ENCODE results near the gene BRD3OS.

Gene BRD3OS

DNA sequence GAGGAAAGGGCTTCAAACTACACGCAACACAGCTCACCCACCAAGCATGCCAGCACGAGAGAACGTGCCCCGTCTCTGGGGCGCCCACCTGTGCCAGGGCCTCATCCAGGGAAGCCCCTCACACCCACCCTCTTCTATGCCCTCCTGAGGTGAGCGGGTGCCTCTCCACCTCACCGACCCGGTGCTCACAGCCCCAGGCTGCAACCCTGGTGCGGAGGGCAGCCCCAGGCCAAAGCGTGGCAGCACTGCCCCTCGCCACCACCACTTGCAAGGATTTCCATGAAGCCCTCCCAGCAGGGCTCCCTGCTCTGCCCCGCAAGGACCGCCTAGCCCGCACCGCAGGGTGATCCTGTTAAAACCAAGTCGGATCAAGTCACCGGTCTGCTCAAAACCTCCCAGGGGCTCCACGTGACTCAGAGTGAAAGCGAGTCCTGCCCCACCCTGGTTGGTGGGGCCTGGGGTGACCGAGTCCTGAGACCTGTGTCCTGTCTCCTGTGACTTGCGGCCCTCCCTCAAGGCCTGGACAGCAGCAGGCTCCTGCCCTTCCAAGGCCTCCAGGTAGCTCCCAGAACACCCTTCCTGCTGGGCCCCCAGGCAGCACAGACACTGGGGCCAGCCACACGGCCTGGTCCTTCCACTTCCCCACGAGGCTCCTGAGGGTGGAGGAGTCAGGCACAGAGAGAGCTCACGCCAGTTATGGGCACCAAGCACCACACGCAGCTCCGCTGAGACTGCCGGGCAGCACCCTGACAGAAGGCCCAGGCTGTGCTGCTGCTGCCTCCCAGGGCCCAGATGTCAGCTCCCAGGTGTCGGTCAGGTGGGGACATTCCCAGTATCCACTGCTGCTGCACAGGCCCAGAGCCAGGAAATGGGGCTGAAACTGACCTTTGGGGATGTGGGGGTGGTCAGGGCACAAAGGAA lies 29.9 kb downstream of the BRD3OS start:
- Mint-ChIP-seq H3K4me1 (ENCODE audit: low read depth) (peaks cover 2% of the 10 kb centered on the region), H3K27me3 (ENCODE audit: low read depth) (no peaks in the 10 kb centered on the region), H3K9me3 (no peaks in the 10 kb centered on the region), H3K4me3 (no peak overlapping the region), H3K36me3 (ENCODE audit: low read depth) (peaks cover 5% of the 10 kb centered on the region), H3K27ac (no peak overlapping the region)

DNA sequence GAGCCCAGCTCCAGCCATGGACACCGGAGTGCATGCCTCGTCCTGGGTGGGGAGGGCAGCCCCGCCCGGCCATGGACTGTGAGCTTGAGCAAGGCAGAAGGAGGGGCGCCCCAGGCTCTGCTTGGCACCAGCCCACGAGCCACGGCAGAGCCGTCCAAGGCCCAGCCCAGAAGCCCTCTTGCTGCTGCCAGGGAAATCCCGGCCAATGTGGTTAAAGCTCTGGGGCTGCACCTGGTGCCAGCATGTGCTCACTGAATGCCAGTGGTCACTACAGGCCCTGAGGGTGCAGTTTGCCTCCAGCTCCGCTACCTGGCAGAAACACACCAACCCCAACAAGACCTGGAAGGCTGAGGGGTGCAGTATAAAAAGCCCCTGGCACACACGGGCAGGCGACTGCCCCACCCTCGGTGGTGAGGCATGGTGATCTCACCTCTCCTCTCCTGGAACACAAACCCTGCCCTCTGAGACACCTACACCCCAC lies 30.7 kb downstream of the BRD3OS start:
- H3K27ac Mint-ChIP-seq, result no peak overlapping the region
- H3K9me3 Mint-ChIP-seq, result no peaks in the 10 kb centered on the region
- no peaks in the 10 kb centered on the region for H3K27me3 Mint-ChIP-seq (ENCODE audit: low read depth)
- peaks cover 4% of the 10 kb centered on the region for H3K36me3 Mint-ChIP-seq (ENCODE audit: low read depth)
- peaks cover 4% of the 10 kb centered on the region for H3K4me1 Mint-ChIP-seq (ENCODE audit: low read depth)
- H3K4me3 Mint-ChIP-seq, result no peak overlapping the region

DNA sequence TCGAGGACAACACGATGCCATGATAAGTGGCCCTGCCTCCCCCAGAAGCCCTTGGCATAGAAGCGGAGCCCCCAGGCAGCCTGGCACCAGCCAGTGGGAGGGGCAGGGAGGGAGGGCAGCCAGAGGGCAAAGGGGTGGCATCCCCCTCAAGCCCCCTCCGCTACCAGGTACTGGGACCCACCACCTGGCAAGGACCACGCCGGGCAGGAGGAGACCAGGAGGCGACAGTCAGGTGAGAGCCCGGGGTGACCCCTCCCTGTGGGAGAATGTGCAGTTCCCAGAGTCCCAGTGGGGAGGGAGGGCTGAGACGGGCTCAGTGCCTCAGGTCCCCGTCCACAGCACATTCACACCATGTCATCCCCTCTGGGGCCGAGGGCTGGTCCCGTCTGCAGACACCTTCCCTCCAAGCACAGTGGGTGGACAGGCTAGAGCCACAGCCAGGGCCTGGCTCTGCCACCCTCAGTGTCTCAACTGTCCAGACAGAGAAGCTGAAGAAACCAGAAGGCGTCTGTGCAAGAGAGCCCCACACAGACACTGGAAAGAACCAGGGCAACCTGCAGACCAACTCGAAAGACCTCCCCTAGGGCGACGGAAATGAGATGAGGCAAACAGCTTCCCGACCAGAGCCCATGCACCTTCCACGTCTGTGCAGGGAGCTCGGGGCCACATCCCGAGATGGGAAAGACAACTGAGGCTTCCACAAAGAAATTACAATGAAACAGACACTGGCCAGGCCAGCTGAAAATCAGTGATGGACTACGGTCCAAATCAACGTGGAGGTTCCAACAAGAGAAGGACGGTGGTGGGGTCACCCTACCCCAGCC lies 31.4 kb downstream of the BRD3OS start:
- no peaks in the 10 kb centered on the region for H3K36me3 Mint-ChIP-seq (ENCODE audit: low read depth)
- no peak overlapping the region for H3K4me3 Mint-ChIP-seq
- H3K27me3 Mint-ChIP-seq (ENCODE audit: low read depth), result no peaks in the 10 kb centered on the region
- H3K27ac Mint-ChIP-seq, result no peak overlapping the region
- H3K9me3 Mint-ChIP-seq, result no peaks in the 10 kb centered on the region
- peaks cover 4% of the 10 kb centered on the region for H3K4me1 Mint-ChIP-seq (ENCODE audit: low read depth)

DNA sequence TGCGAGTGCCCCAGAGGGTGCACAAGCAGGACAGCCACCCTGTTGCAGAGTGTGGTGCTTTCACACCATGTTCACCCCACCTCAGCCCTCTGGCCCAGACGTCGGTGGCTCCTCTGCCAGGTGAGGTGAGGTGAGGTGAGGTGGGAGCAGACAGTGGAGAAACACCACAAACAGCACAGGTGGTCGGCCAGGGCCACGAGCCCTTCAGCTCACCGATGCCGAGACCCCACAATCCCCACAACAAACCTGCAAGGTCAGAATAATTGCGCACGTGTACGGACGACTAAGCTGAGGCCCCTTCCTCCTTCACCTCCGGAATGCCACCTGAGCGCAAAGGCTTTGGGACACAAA lies 32.0 kb downstream of the BRD3OS start:
- H3K27me3 Mint-ChIP-seq (ENCODE audit: low read depth), result no peaks in the 10 kb centered on the region
- H3K4me3 Mint-ChIP-seq, result no peak overlapping the region
- H3K36me3 Mint-ChIP-seq (ENCODE audit: low read depth), result no peaks in the 10 kb centered on the region
- H3K4me1 Mint-ChIP-seq (ENCODE audit: low read depth), result peaks cover 4% of the 10 kb centered on the region
- H3K27ac Mint-ChIP-seq, result no peak overlapping the region
- no peaks in the 10 kb centered on the region for H3K9me3 Mint-ChIP-seq

DNA sequence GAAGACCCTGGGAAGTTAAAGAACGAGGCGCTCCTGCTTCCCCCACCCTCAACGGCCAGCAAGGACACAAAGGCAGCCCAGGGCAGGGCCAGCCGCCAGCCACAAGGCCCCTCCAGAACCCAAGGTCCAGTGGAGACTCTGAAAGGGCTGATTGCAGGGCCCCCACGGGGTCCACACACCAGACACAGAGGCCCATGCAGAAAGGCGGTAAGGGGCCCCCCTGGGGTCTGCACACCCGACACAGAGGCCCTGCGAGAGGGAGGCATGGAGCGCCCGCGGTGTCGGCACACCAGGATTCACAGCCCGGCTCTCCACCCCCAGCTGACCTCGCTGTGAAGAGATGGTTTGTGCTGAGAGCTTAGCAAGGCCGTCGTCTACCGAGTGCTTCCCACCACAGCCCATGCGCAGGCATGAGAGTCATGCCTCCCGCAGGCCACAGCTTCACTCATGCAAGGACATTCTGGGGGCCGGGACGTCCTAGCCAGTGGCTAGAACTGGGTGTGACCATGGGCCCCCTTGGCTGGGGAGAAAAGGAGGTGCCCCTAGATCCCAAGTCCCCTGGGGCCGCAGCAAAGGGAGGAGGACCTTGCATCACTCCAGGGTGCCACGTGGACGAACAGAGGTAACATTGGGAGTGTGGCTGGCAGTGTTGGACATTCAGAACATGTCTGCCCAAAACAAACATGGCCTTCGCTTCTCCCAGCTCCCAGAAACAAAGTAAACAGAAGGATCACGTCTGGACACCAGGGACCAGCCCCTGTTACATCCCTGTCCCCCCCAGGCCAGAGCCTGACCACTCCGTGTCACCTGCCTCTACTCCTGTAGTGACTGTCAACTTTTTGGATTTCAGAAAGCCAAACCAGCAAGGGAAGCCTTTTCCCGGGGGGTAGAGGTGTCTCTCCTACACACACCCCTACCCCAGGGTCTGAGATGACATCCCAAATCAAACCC lies 32.7 kb downstream of the BRD3OS start:
- Mint-ChIP-seq H3K27me3 (ENCODE audit: low read depth) (no peaks in the 10 kb centered on the region), H3K9me3 (no peaks in the 10 kb centered on the region), H3K36me3 (ENCODE audit: low read depth) (no peaks in the 10 kb centered on the region), H3K4me1 (ENCODE audit: low read depth) (peaks cover 4% of the 10 kb centered on the region), H3K4me3 (no peak overlapping the region), H3K27ac (no peak overlapping the region)

DNA sequence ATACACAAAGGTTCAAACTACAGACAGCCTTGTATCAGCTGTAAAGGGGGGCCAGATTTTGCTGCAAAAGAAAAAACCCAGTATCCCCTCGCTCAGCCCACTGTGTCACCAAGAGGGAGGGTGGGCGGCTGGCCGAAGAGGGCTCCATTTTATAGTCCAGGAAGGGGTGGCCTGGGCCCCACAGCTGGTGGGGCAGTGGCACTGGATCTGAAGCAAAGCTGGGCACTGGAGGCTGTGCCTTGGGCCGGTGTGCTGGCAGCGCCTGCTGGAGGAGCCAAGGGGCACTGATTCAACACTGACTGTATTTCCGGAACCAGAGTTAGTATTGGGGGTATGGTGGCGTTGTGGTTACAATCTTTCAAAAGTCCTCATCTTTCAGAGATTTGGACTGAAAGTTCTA lies 33.4 kb downstream of the BRD3OS start:
- Mint-ChIP-seq H3K4me3 (no peak overlapping the region), H3K27me3 (ENCODE audit: low read depth) (no peaks in the 10 kb centered on the region), H3K27ac (no peak overlapping the region), H3K4me1 (ENCODE audit: low read depth) (peaks cover 4% of the 10 kb centered on the region), H3K36me3 (ENCODE audit: low read depth) (no peaks in the 10 kb centered on the region), H3K9me3 (no peaks in the 10 kb centered on the region)

DNA sequence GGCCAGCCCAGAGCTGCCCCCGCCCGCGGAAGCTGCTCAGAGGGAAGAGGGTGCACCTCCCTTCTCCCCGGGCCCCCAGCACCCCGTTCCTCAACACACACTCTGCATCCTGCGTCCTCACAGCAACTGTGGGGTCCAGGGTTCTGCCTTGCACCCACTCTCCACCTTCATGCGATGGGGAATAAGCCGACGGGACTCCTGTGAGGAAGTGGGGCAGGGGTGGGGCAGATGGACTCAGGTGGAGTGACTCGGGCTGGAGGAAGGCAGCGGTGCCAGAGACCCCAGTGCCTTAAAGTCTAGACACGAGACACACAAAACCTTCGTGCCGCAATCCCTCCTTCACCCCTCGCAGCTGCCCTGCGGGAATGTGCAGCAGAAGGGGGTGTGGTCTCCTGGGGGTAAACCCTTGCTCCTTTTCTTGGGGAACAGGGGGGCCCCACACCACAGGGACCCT lies 33.9 kb downstream of the BRD3OS start:
- Mint-ChIP-seq H3K4me3 (no peak overlapping the region), H3K27ac (no peak overlapping the region), H3K27me3 (ENCODE audit: low read depth) (no peaks in the 10 kb centered on the region), H3K36me3 (ENCODE audit: low read depth) (no peaks in the 10 kb centered on the region), H3K4me1 (ENCODE audit: low read depth) (peaks cover 4% of the 10 kb centered on the region), H3K9me3 (no peaks in the 10 kb centered on the region)

DNA sequence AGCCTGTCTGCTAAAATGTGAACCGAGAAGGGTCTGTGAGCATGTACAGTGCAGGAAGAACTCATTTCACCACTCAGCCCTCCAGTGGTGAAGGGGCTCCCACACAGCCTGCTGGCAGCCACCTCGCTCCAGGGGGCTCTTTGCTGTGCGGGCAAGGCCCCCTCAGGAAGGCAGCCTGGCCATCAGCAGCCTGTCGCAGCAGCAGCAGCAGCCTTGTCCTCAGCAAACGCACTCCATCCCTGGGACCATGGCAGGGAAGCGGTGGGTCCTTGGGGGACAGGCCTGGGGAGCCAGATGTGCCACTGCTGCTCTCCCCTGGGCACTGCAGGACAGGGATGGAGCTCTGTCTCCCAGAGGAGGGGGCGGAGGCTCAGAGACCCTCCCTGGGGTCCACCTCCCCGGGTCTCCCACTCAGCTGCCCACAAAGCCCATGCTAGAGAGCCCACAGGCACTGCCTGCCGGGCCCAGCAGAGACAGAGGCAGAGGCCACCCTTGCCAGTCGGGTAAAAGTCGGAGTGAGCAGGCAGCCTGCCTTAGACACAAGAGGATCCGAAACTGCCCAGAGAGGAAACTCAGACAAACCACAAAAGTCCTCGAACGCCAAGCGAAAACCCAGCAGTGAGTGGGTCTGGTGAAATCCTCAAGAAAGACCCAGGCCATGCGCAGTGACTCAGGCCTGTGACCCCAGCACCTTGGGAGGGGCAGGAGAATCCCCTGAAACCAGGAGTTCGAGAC lies 34.5 kb downstream of the BRD3OS start:
- Mint-ChIP-seq H3K4me1 (ENCODE audit: low read depth) (peaks cover 4% of the 10 kb centered on the region), H3K27ac (no peak overlapping the region), H3K4me3 (no peak overlapping the region), H3K27me3 (ENCODE audit: low read depth) (no peaks in the 10 kb centered on the region), H3K36me3 (ENCODE audit: low read depth) (no peaks in the 10 kb centered on the region), H3K9me3 (no peaks in the 10 kb centered on the region)

DNA sequence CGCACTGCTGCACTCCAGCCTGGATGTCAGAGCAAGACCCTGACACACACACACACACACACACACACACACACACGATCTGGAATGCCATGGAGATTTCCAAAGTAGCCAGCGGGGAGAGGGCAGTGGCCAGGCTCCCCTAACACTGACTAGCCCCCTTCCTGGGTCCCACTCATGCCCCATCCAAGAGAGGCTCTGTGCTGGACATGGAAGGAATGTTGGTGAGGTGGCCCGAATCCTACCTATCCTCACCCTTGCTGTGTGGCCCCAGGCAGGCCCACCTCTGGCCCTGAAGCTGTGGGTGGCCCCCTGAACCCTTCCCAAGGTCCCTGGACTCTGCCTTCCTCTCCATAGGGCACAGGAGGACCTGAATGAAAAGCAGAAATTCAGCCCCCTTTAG lies 35.3 kb downstream of the BRD3OS start:
- H3K27ac Mint-ChIP-seq, result no peak overlapping the region
- no peaks in the 10 kb centered on the region for H3K9me3 Mint-ChIP-seq
- peaks cover 7% of the 10 kb centered on the region for H3K4me1 Mint-ChIP-seq (ENCODE audit: low read depth)
- H3K4me3 Mint-ChIP-seq, result no peak overlapping the region
- no peaks in the 10 kb centered on the region for H3K27me3 Mint-ChIP-seq (ENCODE audit: low read depth)
- H3K36me3 Mint-ChIP-seq (ENCODE audit: low read depth), result peaks cover under 1% of the 10 kb centered on the region

DNA sequence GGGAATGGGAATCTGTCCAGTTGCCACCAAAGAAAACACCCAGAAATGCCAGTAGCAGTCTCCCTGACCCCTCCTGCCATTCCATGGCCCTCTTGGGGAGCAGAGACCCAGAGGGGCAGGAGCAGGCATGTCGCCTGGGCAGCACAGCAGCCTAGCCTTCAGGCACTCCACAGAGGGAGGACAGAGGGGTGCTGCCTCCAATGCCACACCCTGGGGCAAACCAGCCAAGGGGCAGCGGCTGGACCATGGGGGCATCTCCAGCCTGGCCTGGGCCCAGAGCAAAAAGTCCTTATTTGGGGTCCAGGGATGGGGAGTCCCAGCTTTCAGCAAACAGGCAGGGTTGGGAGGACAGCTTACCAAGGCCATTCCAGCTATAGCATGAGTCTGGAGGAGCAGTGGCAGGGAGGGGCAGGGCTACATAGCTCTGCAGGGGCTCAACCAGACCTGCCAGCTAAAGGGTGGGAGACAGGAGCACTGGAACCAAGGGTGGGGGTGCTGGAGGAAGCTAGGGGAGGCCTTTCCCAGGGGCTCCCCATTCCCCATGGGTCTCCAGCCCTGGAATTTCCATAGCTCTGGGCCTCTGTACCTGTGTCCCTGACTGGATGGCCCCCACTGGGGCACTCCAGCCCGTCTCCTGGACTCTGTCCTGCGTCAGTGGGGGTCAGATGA lies 35.9 kb downstream of the BRD3OS start:
- H3K36me3 Mint-ChIP-seq (ENCODE audit: low read depth), result peaks cover 4% of the 10 kb centered on the region
- no peaks in the 10 kb centered on the region for H3K9me3 Mint-ChIP-seq
- H3K27me3 Mint-ChIP-seq (ENCODE audit: low read depth), result no peaks in the 10 kb centered on the region
- no peak overlapping the region for H3K27ac Mint-ChIP-seq
- H3K4me1 Mint-ChIP-seq (ENCODE audit: low read depth), result peaks cover 13% of the 10 kb centered on the region
- H3K4me3 Mint-ChIP-seq, result no peak overlapping the region

DNA sequence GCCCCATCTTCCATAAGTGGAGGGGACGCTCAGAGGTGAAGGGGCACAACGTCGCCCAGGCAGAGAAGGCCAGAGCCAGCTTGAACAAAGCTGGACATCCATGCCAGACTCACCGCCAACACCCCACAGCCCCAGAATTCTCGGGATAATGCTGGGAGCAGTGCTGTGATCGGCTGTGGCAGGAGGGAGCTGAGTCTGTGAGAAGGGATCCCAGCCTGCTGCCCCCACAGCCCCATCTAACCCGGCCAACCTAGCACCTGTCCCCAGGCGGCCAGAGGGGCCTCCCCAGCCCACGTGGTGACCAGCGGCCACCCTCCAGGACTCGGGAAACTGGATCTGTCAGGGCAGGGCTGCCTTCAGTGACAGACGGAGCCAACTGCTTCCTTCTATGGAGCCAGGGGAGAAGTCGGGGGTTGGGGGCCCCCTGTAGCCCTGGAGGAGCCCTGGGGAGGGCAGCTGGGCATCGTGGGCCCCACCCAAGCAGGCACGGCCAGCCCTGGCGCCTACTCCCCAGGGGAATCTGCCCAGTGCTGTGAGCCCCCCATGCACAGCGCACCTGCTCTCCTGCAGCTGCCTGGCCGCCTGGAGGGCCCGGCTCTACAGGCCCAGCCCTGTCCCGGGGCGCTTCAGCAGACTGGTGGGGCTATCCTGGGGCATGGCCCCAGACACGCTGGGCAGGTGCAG lies 36.5 kb downstream of the BRD3OS start:
- no peak overlapping the region for H3K4me3 Mint-ChIP-seq
- H3K27me3 Mint-ChIP-seq (ENCODE audit: low read depth), result no peaks in the 10 kb centered on the region
- peaks cover 18% of the 10 kb centered on the region for H3K4me1 Mint-ChIP-seq (ENCODE audit: low read depth)
- H3K27ac Mint-ChIP-seq, result no peak overlapping the region
- H3K9me3 Mint-ChIP-seq, result no peaks in the 10 kb centered on the region
- peaks cover 4% of the 10 kb centered on the region for H3K36me3 Mint-ChIP-seq (ENCODE audit: low read depth)

DNA sequence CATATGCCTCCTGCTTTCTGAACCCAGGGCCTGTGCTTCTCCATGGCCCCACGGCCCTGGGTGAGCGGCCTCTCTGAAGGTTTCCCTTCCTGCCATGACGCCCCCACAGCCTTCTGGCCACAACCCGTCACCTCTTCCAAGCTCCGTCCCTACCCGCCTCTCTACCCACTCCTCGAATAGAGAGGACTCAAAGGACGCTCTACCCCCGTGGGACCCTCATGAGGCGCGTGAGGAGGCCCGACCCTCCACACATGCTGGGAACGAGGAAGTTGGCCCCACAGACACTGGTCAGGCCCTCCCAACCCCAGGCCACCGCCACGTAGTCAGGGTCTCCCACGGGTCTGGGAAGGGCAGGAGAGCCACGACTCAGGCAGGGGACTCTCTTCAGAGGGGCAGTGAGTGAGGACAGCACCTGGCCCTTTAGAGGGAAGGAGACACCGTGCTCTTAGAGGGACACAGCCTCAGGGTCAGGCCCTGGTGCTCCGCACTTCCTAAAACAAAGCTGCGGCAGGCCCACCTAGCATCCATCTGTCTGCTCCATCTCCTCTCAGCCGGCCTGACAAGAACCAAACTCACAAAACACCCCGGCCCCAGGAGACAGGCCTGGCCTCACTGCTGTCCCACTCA lies 37.3 kb downstream of the BRD3OS start:
- Mint-ChIP-seq H3K36me3 (ENCODE audit: low read depth) (peaks cover 4% of the 10 kb centered on the region), H3K4me3 (no peak overlapping the region), H3K9me3 (no peaks in the 10 kb centered on the region), H3K27ac (no peak overlapping the region), H3K4me1 (ENCODE audit: low read depth) (peaks cover 20% of the 10 kb centered on the region), H3K27me3 (ENCODE audit: low read depth) (no peaks in the 10 kb centered on the region)
